Osteoblast (primary cell): ENCODE results near the gene CELF4. TPM values are rescaled to one million over a fixed set of nuclear protein-coding genes. Genes with fewer than 3 reads are reported as not detected.

Experiments
- DNase-seq: peaks from one replicate; pipeline ENCODE4 v3.0.0; 2011; ENCODE audit warnings: low spot score, mixed read lengths; ENCODE audit not compliant: insufficient read length; ENCODE audit errors: missing footprints
- H2AFZ ChIP-seq: 2 replicates; pipeline ENCODE4 v1.6.0; 2011; ENCODE audit warnings: mild to moderate bottlenecking, low read length
- H3K27ac ChIP-seq: 2 replicates; pipeline ENCODE4 v1.5.1; 2011; ENCODE audit warnings: mild to moderate bottlenecking, low read depth, low read length, moderate library complexity
- H3K27me3 ChIP-seq: 2 replicates; pipeline ENCODE4 v1.6.0; 2012; ENCODE audit warnings: mild to moderate bottlenecking, control low read depth, inconsistent platforms, low read length, moderate library complexity; ENCODE audit not compliant: insufficient read depth
- H3K36me3 ChIP-seq: 2 replicates; pipeline ENCODE4 v1.5.1; 2011; ENCODE audit warnings: mild to moderate bottlenecking, low read length, control low read depth, moderate library complexity; ENCODE audit not compliant: insufficient read depth
- H3K4me1 ChIP-seq: 2 replicates; pipeline ENCODE4 v1.5.1; 2011; ENCODE audit warnings: mild to moderate bottlenecking, low read length, control low read depth, moderate library complexity; ENCODE audit not compliant: insufficient read depth
- H3K4me2 ChIP-seq: 2 replicates; pipeline ENCODE4 v1.6.0; 2011; ENCODE audit warnings: mild to moderate bottlenecking, low read length; ENCODE audit not compliant: insufficient read depth
- H3K4me3 ChIP-seq: fragments of 200-600 bp; sonication (generic); 3 replicates; pipeline ENCODE4 v1.5.1; 2012; ENCODE audit warnings: mild to moderate bottlenecking, low read length, inconsistent platforms; ENCODE audit not compliant: insufficient read depth
- H3K79me2 ChIP-seq: 2 replicates; pipeline ENCODE4 v1.6.0; 2012; ENCODE audit warnings: mild to moderate bottlenecking, low read length, control low read depth, inconsistent platforms; ENCODE audit not compliant: insufficient read depth
- H3K9me3 ChIP-seq: 2 replicates; pipeline ENCODE4 v1.5.1; 2011; ENCODE audit warnings: low read depth, low read length, control low read depth
- H4K20me1 ChIP-seq: 2 replicates; pipeline ENCODE4 v1.6.0; 2012; ENCODE audit warnings: mild to moderate bottlenecking, low read length, control low read depth; ENCODE audit not compliant: insufficient read depth
- total RNA-seq: library from RNA; depleted of rRNA; stranded (reverse); fragments of >200 nt; gene quantifications from 2 replicates; pipeline ENCODE4 v1.2.3, GENCODE V29; 2012
- TF ChIP-seq, protein P1 (sequence below): IDR thresholded peaks from 2 replicates; pipeline ENCODE4 v1.5.1; 2011; ENCODE audit warnings: mild to moderate bottlenecking, low read depth, low read length, moderate library complexity; ENCODE audit errors: extremely low read depth

The CELF4 gene
- total RNA-seq, 1 donor: not detected

DNA sequence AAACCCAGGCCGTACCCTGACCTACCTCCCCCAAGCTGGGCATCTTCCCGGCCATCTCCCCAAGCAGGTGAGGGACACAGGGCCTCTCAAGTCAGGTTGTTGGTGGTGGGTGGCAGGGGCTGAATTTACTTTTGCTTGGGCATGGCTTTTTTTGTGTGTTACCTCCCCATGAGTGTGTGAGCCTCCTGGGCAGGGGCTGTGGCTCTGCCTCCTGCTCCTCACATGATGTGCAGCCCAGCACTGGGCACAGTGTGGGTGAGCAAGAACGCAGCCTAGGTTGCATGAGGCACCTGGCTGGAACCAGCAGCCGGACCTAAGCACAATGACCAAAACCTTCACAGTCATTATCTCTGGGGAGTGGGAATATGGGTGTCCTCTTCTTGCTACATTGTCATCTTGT, 22.3 kb downstream of the CELF4 start:
- H3K36me3 ChIP-seq: no peaks in the 10 kb centered on the region
- TF ChIP-seq, protein P1, sequence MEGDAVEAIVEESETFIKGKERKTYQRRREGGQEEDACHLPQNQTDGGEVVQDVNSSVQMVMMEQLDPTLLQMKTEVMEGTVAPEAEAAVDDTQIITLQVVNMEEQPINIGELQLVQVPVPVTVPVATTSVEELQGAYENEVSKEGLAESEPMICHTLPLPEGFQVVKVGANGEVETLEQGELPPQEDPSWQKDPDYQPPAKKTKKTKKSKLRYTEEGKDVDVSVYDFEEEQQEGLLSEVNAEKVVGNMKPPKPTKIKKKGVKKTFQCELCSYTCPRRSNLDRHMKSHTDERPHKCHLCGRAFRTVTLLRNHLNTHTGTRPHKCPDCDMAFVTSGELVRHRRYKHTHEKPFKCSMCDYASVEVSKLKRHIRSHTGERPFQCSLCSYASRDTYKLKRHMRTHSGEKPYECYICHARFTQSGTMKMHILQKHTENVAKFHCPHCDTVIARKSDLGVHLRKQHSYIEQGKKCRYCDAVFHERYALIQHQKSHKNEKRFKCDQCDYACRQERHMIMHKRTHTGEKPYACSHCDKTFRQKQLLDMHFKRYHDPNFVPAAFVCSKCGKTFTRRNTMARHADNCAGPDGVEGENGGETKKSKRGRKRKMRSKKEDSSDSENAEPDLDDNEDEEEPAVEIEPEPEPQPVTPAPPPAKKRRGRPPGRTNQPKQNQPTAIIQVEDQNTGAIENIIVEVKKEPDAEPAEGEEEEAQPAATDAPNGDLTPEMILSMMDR: no peak
- H4K20me1 ChIP-seq: no peaks in the 10 kb centered on the region
- H3K4me2 ChIP-seq: no peak overlapping the region
- DNase-seq: no peak
- no peaks in the 10 kb centered on the region for H3K4me1 ChIP-seq
- H3K27me3 ChIP-seq: peaks cover 9% of the 10 kb centered on the region
- H2AFZ ChIP-seq: no peak overlapping the region
- no peaks in the 10 kb centered on the region for H3K9me3 ChIP-seq
- H3K27ac ChIP-seq: no peak overlapping the region
- no peaks in the 10 kb centered on the region for H3K79me2 ChIP-seq
- no peak overlapping the region for H3K4me3 ChIP-seq

DNA sequence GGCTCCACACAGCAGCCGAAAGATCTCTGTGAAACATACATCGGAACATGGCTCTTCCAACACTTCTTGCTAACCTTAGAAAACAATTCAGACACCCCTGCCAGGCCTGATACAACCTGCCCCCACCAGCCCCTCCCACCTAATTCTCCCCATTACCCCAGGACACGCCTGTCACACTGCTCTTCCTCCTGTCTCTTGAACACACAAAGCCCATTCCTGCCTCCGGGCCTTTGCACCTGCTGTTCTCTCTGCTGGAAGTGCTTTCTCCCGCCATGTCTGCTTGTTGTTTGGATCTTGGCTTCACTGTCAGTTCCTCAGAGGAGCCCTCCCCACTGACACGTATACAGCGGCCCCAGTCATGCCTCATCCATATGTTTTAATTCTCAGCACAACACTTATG, 24.1 kb downstream of the CELF4 start:
- no peaks in the 10 kb centered on the region for H3K79me2 ChIP-seq
- H2AFZ ChIP-seq: no peak overlapping the region
- no peak for DNase-seq
- no peak overlapping the region for H3K4me2 ChIP-seq
- H3K27ac ChIP-seq: no peak overlapping the region
- no peak overlapping the region for H3K4me3 ChIP-seq
- H3K27me3 ChIP-seq: peaks cover 15% of the 10 kb centered on the region
- no peaks in the 10 kb centered on the region for H3K9me3 ChIP-seq
- TF ChIP-seq, protein P1: no peak
- H3K4me1 ChIP-seq: no peaks in the 10 kb centered on the region
- H4K20me1 ChIP-seq: no peaks in the 10 kb centered on the region
- H3K36me3 ChIP-seq: no peaks in the 10 kb centered on the region

DNA sequence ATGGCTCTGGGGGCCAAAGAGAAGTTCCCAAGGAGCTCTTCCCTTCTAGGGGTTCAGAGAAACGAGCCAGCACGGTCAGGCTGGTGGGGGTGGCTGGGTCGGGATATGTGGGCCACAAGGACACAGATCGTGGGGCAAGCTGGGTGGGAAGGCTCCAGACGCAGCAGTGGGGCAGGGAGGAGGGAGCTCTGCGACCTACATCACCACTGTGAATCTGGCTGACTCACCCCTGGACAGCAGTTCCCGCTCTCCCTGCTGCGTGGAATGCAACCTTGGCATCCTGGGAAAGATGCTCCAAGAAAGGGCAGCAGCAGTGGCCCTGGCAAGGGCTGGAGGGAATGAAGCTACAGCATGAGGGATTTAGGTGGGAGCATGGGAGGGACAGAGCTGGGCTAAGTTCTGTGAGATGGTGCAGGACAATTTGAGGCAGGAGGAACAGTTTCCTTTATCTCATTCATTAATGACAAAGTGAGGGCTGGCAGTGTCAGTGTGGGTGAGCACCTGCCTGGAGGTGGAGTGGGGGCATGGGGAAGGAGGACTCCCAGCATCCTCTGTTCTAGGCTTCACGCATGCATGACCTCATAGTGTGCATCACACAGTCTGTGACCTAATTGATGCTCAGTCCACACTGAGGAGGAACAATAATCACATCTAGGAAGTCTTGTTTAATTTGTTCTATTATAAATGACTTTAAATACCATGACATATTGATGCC, 25.0 kb downstream of the CELF4 start:
- Histone ChIP-seq H3K79me2 (no peaks in the 10 kb centered on the region), H2AFZ (no peak overlapping the region), H3K4me1 (no peaks in the 10 kb centered on the region), H3K9me3 (no peaks in the 10 kb centered on the region), H3K27me3 (peaks cover 15% of the 10 kb centered on the region), H3K4me3 (no peak overlapping the region), H4K20me1 (no peaks in the 10 kb centered on the region), H3K27ac (no peak overlapping the region), H3K4me2 (no peak overlapping the region), H3K36me3 (no peaks in the 10 kb centered on the region)
- DNase-seq: no peak
- TF ChIP-seq, protein P1: no peak

DNA sequence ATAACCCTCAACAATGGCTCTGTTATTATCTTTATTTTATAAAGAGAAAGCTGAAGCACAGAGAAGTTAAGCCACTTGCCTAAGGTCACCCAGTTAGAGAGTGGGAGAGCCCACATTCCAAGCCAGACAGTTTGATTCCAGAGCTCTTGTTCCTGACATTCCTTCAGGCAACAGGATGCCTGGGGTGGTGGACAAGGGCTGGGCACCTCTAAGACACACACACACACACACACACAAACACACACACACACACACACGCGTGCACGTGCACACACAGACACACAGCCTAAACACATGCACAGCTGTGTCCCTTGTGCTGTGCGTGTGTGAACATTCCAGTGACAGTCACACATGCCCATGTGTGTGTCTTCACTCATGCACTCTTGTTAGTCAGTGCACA, 26.4 kb downstream of the CELF4 start:
- Histone ChIP-seq H3K27me3 (peaks cover 15% of the 10 kb centered on the region), H3K27ac (no peak overlapping the region), H3K9me3 (no peaks in the 10 kb centered on the region)

More for the DNA sequence above, 26.4 kb downstream of the CELF4 start:
- H3K36me3 ChIP-seq: no peaks in the 10 kb centered on the region
- no peaks in the 10 kb centered on the region for H4K20me1 ChIP-seq
- no peaks in the 10 kb centered on the region for H3K79me2 ChIP-seq
- H3K4me1 ChIP-seq: no peaks in the 10 kb centered on the region
- no peak for DNase-seq
- no peak overlapping the region for H3K4me2 ChIP-seq
- H3K4me3 ChIP-seq: no peak overlapping the region
- no peak overlapping the region for H2AFZ ChIP-seq
- TF ChIP-seq, protein P1: no peak
